ENCODE data around the gene TSPO2.
A peak's percentile ranks its signal among the peaks of the same experiment; 100 is the strongest.
"Not testable (repeated sequence)": the region's sequence is repeated elsewhere in the genome, so short reads cannot be mapped to it uniquely, and the experiment has no call there.

GRCh38 chr6:41006217-41006616 lies 36.0 kb upstream of the TSPO2 start:
- TF ChIP-seq CTCF (IDR thresholded peaks at IDR 0.05) = peak; percentile 54 to 73 (median 60)
- TF ChIP-seq POLR2AphosphoS5 (IDR thresholded peaks at IDR 0.05) = not testable (repeated sequence)

Measured in upper lobe of left lung (tissue), 4 donors.